Skeletal muscle tissue (tissue), 4 donors: ENCODE measurements around the gene PMEPA1. TPM values are rescaled to one million over a fixed set of nuclear protein-coding genes. Genes with fewer than 3 reads are reported as not detected.

Source experiments
- H3K27ac ChIP-seq: one replicate; pipeline ENCODE4 v1.7.0; 2013; ENCODE audit warnings: mild to moderate bottlenecking, low read depth, low read length, inconsistent platforms
- H3K27me3 ChIP-seq, 3 donors: one replicate each; pipeline ENCODE4 v1.7.0; 2013; ENCODE audit warnings: low read length in 3 of 3; ENCODE audit not compliant: control insufficient read depth in 3 of 3, insufficient read depth in 3 of 3
- H3K36me3 ChIP-seq, 3 donors: one replicate each; pipeline ENCODE4 v1.7.0; 2013; ENCODE audit warnings: low read length in 3 of 3; ENCODE audit not compliant: control insufficient read depth in 3 of 3, insufficient read depth in 3 of 3
- H3K4me1 ChIP-seq, 3 donors: one replicate each; pipeline ENCODE4 v1.7.0; 2013; ENCODE audit warnings: low read length in 3 of 3, mild to moderate bottlenecking in 3 of 3; ENCODE audit not compliant: control insufficient read depth in 3 of 3, insufficient read depth in 3 of 3
- H3K4me3 ChIP-seq, 3 donors: one replicate each; pipeline ENCODE4 v1.7.0; 2013; ENCODE audit warnings: low read length in 3 of 3
- H3K9ac ChIP-seq, 3 donors: one replicate each; pipeline ENCODE4 v1.7.0; 2013; ENCODE audit warnings: low read length in 3 of 3, mild to moderate bottlenecking in 3 of 3, moderate library complexity in 2 of 3, low read depth in 1 of 3
- H3K9me3 ChIP-seq, 3 donors: one replicate each; pipeline ENCODE4 v1.7.0; 2013; ENCODE audit warnings: low read length in 3 of 3; ENCODE audit not compliant: control insufficient read depth in 3 of 3
- total RNA-seq: library from RNA; depleted of rRNA; stranded (reverse); fragments of >200 nt; gene quantifications from one replicate; pipeline ENCODE4 v1.2.3, GENCODE V29; 2014
- donor health status: Osteomylitis.

PMEPA1 gene
- 5.2 TPM for total RNA-seq

- Histone ChIP-seq H3K4me1 (peaks cover 72 to 78% (median 72%) of the 10 kb centered on the region in 3 donors), H3K27me3 (no peaks in the 10 kb centered on the region), H3K9me3 (no peaks in the 10 kb centered on the region), H3K27ac (peak within 1 kb of the TSS; percentile 91), H3K4me3 (peak within 1 kb of the TSS; percentile 83 to 85 (median 85)), H3K36me3 (no peaks in the 10 kb centered on the region), H3K9ac (peak within 1 kb of the TSS; percentile 85 to 91 (median 90))
Measured at GRCh38 chr20:57709823-57710799, at the start of gene PMEPA1. Gene PMEPA1, minus strand, starts transcription at chr20:57710015. Its CDS starts 433 bp downstream, at chr20:57709582.

- Histone ChIP-seq H3K27me3 (peaks cover 0 to 5% (median 0%) of the 10 kb centered on the region in 3 donors), H3K9me3 (no peaks in the 10 kb centered on the region), H3K27ac (no peak overlapping the region)
Measured at GRCh38 chr20:57757767-57758166, 48.0 kb upstream of the PMEPA1 start.

GRCh38 chr20:57756921-57757320, 47.1 kb upstream of the PMEPA1 start:
- no peak overlapping the region for H3K9ac ChIP-seq
- peaks cover 0 to 5% (median 0%) of the 10 kb centered on the region in 3 donors for H3K27me3 ChIP-seq
- H3K4me1 ChIP-seq: no peaks in the 10 kb centered on the region
- H3K4me3 ChIP-seq: no peak overlapping the region
- H3K36me3 ChIP-seq: no peaks in the 10 kb centered on the region
- H3K27ac ChIP-seq: no peak overlapping the region
- no peaks in the 10 kb centered on the region for H3K9me3 ChIP-seq

More at GRCh38 chr20:57757767-57758166, 48.0 kb upstream of the PMEPA1 start:
- H3K4me3 ChIP-seq: no peak overlapping the region
- H3K9ac ChIP-seq: no peak overlapping the region
- no peaks in the 10 kb centered on the region for H3K4me1 ChIP-seq
- no peaks in the 10 kb centered on the region for H3K36me3 ChIP-seq

GRCh38 chr20:57756213-57756612, 46.4 kb upstream of the PMEPA1 start:
- Histone ChIP-seq H3K9ac (no peak overlapping the region), H3K9me3 (no peaks in the 10 kb centered on the region), H3K36me3 (no peaks in the 10 kb centered on the region), H3K4me3 (no peak overlapping the region), H3K27me3 (peaks cover 0 to 5% (median 0%) of the 10 kb centered on the region in 3 donors), H3K27ac (no peak overlapping the region), H3K4me1 (no peaks in the 10 kb centered on the region)

- Histone ChIP-seq H3K9me3 (no peaks in the 10 kb centered on the region), H3K4me1 (no peaks in the 10 kb centered on the region), H3K9ac (no peak overlapping the region), H3K27me3 (peaks cover 0 to 5% (median 0%) of the 10 kb centered on the region in 3 donors), H3K27ac (no peak overlapping the region), H3K36me3 (no peaks in the 10 kb centered on the region), H3K4me3 (no peak overlapping the region)
Measured at GRCh38 chr20:57755609-57756008, 45.8 kb upstream of the PMEPA1 start.

- Histone ChIP-seq H3K27me3 (peaks cover 0 to 5% (median 0%) of the 10 kb centered on the region in 3 donors), H3K27ac (no peak overlapping the region), H3K4me1 (peaks cover 2 to 3% (median 3%) of the 10 kb centered on the region in 3 donors), H3K9ac (no peak overlapping the region), H3K36me3 (no peaks in the 10 kb centered on the region), H3K4me3 (no peak overlapping the region), H3K9me3 (no peaks in the 10 kb centered on the region)
Measured at GRCh38 chr20:57754190-57754589, 44.4 kb upstream of the PMEPA1 start.

GRCh38 chr20:57753332-57754164, 43.7 kb upstream of the PMEPA1 start:
- Histone ChIP-seq H3K36me3 (no peaks in the 10 kb centered on the region), H3K9ac (no peak overlapping the region), H3K27me3 (peaks cover 0 to 5% (median 0%) of the 10 kb centered on the region in 3 donors), H3K27ac (no peak overlapping the region), H3K4me1 (peaks cover 9 to 10% (median 9%) of the 10 kb centered on the region in 3 donors), H3K4me3 (no peak overlapping the region), H3K9me3 (no peaks in the 10 kb centered on the region)

GRCh38 chr20:57751411-57751810, 41.6 kb upstream of the PMEPA1 start:
- Histone ChIP-seq H3K27ac (no peak overlapping the region), H3K4me1 (peaks cover 17 to 24% (median 21%) of the 10 kb centered on the region in 3 donors), H3K27me3 (peaks cover 0 to 5% (median 0%) of the 10 kb centered on the region in 3 donors), H3K4me3 (no peak overlapping the region), H3K36me3 (no peaks in the 10 kb centered on the region), H3K9me3 (no peaks in the 10 kb centered on the region), H3K9ac (no peak overlapping the region)

GRCh38 chr20:57749869-57750268, 40.1 kb upstream of the PMEPA1 start:
- H3K9me3 ChIP-seq: no peaks in the 10 kb centered on the region
- no peak overlapping the region for H3K9ac ChIP-seq
- H3K4me1 ChIP-seq: peaks cover 17 to 24% (median 21%) of the 10 kb centered on the region in 3 donors
- peaks cover 0 to 4% (median 0%) of the 10 kb centered on the region in 3 donors for H3K27me3 ChIP-seq
- H3K4me3 ChIP-seq: no peak overlapping the region
- no peak overlapping the region for H3K27ac ChIP-seq
- H3K36me3 ChIP-seq: no peaks in the 10 kb centered on the region
